KBM-7 (cell line): Measurements from ENCODE around the gene SART1.
"Not testable (repeated sequence)": the region's sequence is repeated elsewhere in the genome, so short reads cannot be mapped to it uniquely, and the experiment has no call there.

ENCODE experiments used
- DNase-seq: peaks from one replicate; pipeline ENCODE4 v3.0.0-alpha.2; 2015
- in situ Hi-C: fragments of 300-500 bp; cut with MboI; formaldehyde crosslinking; loops from 2 replicates; pipeline ENCODE4 v1.14.3; 2020; ENCODE audit warnings: low sequenced_read_pairs, low pct_unique_long_range_greater_than_20kb, mixed read lengths

SART1 gene

DNA sequence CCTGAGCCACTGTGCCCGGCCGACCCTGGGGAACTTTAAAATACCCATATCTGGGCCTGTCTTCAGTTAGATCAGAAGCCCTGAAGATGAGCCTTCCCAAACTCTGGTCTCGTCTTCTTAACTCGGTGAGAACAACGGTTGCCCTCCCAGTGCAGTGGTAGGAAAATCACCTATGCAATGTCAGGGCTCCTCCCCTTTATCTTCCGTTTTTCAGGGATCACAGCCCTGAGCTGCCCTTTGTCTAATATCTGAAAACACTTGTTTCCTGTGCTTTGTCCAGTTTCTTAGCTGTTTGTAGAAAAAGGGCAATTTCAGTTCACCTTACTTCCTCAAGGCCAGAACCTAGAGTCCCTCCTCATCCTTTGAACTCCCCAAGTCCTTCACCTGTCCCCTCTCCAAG, 32.9 kb upstream of the SART1 start:
- in situ Hi-C loops: no loop called here
- DNase-seq: no peak

DNA sequence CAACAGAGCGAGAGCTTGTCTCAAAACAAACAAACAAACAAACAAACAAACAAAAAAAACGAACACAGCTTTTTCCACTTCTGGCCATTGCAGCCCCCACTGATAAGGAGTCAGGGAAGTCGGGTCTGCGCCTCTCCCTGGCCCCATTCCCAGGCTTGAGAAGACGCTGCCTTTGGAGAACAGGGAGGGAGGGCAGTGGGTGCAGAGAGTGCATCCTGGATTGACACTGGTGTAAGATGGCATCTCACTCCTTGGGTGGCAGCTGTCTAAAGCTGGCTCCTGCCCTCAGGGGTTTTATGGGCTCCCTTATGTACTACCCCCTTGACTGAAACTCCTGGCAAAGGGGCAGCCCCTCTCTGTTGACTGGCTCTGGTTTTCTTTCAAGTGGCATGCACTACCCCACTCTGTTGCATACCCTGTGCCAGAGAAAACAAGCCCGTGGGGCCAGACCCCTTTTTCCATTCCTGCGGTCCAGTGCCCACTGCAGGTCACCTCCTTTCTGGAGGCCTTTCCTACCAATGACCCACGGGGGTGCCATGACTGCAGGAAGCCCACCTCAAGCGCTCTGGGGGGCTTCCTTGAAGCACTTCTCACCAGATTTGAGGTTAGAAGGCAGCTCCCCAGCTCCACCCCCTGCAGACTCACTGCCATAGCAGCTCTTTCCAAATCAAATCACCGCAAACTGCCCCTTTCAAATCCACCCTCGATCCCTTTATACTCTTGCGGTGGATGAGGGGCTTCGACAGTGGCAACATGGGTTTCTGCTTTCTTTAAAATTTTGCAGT, 29.6 kb upstream of the SART1 start:
- in situ Hi-C loops: no loop called here
- DNase-seq: no peak

DNA sequence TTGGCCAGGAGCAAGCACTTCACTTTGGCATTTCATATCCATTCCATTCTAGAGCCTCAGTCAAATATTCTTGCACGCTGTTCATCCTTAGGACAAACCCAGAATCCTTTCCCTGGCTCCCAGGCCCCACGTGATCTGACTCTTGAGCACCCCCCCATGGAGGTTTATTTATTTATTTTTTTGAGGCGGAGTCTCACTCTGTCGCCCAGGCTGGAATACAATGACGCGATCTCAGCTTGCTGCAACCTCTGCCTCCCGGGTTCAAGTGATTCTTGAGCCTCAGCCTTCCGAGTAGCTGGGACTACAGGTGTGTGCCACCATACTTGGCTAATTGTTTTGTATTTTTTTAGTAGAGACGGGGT, 29.0 kb upstream of the SART1 start:
- DNase-seq: peak; percentile 40
- in situ Hi-C loops: no loop called here

DNA sequence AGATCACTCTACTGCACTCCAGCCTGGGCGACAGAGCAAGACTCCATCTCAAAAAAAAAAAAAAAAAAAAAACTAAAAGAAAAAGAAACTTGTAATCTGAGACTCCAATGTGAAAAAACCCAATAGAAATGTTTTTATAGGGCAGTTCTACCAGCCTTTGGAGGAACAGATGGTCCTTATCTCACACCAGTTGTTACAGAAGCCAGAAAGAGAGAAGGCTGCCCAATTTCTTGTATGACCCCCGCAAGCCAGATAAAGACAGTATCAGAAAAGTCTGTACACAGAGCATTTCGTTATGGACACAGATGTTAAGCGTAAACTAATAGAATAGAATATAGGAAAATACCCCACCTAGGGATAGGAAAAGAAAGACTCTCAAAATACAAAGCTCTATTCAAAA, 27.5 kb upstream of the SART1 start:
- in situ Hi-C loops: no loop called here
- DNase-seq: no peak

DNA sequence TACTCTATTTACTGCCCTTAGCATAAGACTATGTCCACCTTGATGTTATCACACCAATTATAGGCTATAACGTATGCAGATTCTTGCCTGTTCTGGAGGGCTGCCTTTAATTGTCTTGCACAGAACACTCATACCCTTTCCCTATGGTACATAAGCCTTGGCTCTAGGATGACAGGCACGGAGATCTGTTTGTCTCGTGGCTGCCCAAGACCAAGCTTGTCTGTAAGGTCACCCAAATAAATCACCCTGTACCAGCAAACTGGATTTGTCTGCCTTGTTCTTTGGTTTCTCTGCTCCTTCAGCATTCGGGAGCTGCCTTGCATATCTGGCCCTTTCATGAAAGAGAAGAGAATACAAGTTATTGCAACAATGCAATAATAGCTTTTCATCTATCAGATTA, 23.8 kb upstream of the SART1 start:
- DNase-seq: no peak
- in situ Hi-C loops: no loop called here

DNA sequence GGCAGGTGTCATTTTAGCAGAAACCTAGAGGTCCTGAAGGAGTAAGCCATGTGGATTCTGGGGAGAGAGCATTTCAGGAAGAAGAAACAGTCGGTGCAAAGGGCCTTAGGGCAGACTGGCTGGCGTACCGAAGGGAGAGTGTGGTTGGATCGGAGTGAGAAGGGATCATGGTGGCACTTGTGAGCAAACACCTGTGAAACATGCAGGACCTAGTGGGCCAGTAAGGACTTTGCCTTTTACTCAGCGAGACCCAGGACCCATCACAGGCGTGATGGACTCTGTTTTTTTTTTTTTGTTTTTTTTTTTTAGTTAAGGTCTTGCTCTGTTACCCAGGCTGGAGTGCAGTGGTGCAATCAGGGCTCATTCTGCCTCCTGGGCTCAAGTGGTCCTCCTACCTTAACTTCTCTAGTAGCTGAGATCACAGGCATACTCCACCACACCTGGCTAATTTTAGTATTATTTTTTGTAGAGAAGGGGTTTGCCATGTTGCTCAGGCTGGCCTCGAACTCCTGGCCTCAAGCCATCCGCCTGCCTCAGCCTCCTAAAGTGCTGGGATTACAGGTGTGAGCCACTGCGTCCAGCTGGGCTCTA, 19.7 kb upstream of the SART1 start:
- in situ Hi-C loops: no loop called here
- no peak for DNase-seq

DNA sequence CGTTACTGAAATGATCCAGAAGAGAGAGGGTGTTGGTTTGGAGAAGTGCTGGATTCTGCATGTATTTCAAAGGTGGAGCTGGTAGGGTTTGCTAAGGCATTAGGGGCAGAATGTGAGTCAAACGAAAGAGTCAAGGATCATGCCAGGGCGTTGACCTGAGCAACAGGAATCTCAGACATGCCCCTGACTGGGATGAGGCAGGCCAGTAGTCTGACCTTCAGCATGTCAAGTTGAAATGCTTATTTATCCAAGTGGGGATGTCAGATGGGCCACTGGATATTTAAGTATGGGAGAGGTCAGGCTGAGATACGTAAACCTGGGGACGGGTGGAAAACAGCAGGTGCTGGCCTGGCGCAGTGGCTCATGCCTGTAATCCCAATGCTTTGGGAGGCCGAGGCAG, 19.0 kb upstream of the SART1 start:
- no peak for DNase-seq
- in situ Hi-C loops: no loop called here

DNA sequence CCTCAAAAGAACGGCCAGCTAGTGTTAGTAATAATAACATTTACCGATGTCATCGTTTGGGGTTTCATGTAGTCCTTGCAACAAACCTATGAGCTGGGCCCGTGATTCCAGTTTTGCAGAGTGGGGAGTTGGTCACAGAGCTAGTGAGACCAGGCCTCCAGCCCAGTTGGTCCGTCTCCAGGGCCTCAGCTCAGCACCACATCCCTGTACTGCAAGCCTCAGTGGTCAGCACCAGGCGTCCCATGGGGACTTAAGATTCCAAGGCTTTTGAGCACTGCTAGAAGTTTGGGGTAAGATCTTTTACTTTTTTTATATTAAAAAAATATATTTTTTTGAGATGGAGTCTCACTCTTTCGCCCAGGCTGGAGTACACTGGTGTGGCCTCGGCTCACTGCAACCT, 17.3 kb upstream of the SART1 start:
- in situ Hi-C loops: no loop called here

DNA sequence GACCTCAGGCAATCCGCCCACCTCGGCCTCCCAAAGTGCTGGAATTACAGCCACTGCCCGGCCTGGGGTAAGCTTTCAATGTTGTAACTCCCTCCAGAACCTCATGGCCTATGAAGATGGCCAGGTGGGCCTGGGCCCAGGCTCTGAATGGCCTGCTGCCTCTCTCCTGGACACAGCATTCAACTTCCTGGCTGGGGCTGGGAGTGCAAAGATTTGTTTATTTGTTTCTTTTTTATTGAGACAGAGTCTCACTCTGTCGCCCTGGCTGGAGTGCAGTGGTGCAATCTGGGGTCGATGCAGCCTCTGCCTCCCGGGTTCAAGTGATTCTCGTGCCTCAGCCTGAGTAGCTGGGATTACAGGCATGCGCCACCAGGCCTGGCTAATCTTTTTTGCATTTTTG, 16.8 kb upstream of the SART1 start:
- in situ Hi-C loops: no loop called here
- DNase-seq: no peak

More for the DNA sequence above, 17.3 kb upstream of the SART1 start:
- DNase-seq: no peak

DNA sequence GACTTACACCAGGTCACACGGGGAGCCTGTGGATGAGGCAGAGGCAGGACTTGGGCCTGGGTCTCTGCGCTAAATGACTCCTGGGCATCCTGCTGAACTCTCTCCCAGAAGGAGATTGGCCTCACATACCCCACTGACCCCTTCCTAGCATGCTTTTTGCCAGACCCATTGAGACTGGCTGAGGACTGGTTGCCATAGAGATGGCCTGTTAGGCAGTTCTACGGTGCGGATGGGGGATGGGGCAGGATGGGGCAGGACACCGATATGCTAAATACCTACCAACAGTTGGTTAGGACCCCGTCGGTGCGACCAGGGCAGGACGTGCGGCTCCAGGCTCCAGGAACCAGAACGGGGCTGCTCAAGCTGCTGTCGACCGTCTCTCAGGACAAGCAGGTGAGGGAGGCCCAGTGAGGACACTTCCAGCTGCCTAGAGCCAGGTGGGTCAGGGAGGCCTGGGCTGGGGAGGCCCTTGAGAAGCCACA, 16.1 kb upstream of the SART1 start, which contains the start of gene TSGA10IP:
TSS of gene TSGA10IP (plus strand) at position 51 of the 482 bp plus-strand sequence. CDS start at position 247, 196 bp downstream.
- DNase-seq: no peak
- in situ Hi-C loops: no loop called here

DNA sequence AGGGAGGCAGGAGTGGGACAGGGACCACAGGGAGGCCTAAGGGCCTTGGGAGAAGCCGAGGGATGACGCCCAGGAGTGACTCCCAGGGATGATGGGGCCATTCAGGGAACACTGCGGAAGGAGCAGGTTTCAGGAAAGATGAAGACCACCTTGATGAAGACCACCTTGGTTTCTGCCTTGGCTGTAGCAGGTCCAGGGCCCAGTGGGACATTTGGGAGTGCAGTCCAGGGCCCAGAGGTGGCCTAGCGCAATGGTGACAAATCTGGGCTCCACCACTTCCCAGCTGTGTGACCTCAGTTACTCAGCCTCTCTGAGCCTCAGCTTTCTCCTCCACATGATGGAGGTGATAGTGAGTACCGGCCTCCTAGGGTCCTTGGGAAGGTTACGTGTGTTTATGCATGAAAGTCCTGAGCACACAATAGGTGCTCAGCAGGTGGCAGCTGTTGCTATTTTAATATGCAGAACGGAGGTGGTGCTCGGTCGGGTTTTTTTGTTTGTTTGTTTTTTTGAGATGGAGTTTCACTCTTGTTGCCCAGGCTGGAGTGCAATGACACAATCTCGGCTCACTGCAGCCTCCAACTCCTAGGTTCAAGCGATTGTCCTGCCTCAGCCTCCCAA, 15.5 kb upstream of the SART1 start:
- in situ Hi-C loops: no loop called here
- no peak for DNase-seq

DNA sequence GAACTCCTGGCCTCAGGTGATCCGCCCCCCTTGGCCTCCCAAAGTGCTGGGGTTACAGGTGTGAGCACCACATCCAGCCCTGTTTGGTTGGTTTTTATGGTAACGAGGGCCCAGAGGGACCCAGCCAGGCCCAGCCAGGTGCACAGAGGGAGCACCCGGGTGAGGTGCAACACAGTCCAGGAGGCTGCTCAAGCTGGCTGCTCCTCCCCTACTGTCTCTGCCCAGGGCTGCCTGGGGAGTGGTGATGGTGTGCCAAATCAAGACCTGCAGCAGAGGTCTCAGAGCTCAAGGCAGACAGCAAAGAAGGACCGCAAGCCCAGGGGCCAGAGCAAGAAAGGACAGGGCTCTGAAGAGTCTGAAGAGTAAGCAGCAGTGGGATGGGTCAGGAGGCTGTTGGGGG, 14.9 kb upstream of the SART1 start:
- in situ Hi-C loops: no loop called here

DNA sequence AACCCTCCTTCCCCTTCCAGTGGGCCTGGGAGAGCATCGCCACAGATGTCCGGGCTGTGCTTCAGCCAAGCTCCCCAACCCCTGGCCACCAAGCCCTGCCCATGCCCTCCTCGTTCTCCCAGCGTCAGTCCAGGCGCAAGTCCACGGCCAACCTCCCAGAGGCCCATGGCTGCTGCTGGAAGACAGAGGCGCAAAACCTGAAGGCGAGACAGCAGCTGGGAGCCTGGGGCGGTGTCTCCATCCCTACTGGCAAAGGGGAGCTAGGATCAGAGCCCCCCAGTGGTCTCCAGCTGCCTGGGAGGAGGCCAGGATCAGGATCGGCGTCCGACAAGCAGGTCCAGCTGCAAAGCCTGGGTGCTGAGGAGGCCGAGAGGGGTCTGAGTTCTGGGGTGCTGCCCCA, 14.4 kb upstream of the SART1 start:
- in situ Hi-C loops: no loop called here
- no peak for DNase-seq

More for the DNA sequence above, 14.9 kb upstream of the SART1 start:
- DNase-seq: no peak

DNA sequence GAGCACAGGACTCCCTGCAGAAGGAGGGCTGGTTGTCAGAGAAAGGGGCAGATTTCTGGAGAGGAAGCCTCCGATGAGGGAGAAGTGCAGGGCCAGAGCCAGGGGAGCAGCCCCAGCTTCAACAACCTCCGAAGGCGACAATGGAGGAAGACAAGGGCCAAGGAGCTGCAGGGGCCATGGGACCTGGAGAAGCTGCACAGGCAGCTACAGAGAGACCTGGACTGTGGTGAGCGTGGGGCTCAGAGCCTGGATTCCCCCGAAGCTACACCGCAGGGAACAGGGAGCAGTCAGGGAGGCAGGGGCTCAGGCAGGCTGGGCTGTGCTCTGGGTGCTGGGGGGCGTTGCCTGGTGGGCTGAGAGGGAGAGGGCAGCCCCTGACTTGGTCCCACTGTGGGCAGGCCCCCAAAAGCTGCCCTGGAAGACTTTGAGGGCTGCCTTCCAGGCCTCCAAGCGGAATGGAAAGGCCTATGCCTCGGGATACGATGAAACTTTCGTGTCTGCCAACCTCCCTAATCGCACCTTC, 13.9 kb upstream of the SART1 start:
- in situ Hi-C loops: no loop called here
- no peak for DNase-seq

DNA sequence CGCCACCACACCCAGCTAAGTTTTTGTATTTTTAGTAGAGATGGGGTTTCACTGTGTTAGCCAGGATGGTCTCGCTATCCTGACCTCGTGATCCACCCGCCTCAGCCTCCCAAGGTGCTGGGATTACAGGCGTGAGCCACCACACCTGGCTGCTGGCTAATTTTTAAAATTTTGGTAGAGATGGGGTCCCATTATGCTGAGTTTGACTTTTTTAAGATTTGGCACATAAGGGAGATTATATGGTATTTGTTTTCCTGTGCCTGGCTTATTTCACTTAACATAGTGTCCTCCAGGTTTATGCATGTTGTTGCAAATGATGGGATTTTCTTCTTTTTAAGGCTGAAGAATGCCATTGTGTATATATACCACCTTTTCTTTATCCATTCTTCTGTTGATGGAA, 10.8 kb upstream of the SART1 start:
- in situ Hi-C loops, DNase-seq: not testable (repeated sequence)

DNA sequence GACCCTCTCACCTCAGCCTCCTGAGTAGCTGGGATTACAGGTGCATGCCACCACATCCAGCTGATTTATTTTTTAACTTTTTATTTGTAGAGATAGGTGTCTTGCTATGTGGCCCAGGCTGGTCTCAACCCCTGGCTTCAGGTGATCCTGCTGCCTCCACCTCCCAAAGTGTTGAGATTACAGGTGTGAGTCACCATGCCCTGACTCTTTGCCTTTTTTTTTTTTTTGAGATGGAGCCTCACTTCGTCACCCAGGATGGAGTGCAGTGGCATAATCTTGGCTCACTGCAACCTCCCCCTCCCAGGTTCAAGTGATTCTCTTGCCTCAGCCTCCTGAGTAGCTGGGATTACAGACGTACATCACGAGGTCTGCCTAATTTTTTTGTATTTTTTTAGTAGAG, 9.9 kb upstream of the SART1 start:
- in situ Hi-C loops, DNase-seq: not testable (repeated sequence)

DNA sequence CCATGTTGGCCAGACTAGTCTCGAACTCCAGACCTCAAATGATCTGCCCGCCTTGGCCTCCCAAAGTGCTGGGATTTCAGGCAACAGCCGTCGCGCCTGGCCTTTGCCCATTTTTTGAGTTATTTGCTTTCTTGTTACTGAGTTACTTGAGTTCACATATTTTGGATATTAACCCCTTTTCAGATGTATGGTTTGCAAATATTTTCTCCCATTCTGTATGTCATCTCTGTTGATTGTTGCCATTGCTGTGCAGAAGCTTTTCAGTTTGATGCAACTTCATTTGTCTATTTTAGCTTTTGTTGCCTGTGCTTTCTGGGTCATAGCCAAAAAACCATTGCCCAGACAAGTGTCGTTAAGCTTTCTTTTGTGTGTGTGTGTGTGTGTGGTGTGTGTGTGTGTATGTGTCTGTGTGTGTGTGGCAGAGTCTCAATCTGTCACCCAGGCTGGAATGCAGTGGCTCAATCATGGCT, 9.4 kb upstream of the SART1 start:
- in situ Hi-C loops: no loop called here
- no peak for DNase-seq

DNA sequence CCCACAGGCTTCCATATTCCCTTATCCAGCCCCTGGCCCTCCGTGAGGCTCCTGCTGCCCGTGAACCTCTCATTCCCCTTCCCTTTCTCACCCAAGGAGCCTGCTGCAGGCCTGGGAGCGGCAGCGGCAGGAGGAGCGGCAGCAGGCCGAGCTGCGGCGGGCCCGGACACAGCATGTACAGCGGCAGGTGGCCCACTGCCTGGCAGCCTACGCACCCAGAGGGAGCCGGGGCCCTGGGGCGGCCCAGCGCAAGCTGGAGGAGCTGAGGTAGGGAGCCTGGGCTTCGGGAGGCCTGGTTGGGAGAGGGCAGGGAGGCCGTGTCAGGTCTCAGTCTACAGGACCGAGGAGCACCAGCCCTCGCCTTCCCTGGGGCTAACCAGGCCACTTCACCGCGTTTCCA, 8.1 kb upstream of the SART1 start:
- in situ Hi-C loops: no loop called here

DNA sequence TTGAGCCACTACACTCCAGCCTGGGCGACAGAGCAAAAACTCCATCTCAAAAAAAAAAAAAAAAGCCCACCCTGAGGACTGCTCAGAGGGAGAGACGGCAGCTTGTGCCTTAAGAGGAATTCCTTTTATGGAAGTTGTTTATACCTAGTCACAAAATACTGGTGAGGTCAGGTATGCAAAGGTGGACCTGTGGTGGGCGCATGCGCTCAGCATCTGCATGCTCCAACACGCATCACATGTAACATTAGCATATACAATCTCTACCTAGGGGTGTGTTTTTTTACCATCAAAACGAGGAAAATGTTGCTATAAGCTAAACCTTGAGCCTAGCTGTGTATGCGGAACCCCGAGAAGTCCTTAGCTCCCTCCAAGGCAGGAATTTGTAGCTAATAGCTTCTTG, 6.8 kb upstream of the SART1 start:
- in situ Hi-C loops: no loop called here
- DNase-seq: no peak

More for the DNA sequence above, 8.1 kb upstream of the SART1 start:
- DNase-seq: no peak

DNA sequence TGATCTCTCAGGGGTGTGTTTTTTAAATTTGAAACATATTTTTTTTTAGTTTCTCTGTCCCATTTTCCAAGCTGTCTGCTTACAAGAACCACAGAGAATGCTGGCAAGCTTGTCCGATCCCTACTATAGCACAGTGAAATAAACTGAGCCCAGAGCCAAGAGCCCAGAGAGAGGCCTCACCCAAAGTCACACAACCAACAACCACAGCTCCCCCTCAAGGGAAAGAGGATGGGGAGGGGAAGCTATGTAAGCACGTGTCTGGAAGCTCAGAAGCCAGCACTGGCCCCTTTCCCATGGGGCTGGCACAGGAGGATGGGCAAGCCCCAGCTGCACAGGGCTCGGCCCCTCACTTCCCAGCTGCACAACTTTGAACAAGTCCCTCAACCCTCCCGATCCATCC, 3.2 kb upstream of the SART1 start:
- DNase-seq: no peak
- in situ Hi-C loops: no loop called here
